ENCODE measurements around the gene UBL3. TPM values are rescaled to one million over a fixed set of nuclear protein-coding genes. Genes with fewer than 3 reads are reported as not detected.

The UBL3 gene
- total RNA-seq, 1 donor from 2014 or later = 25.6 TPM

- no peak for DNase-seq (ENCODE audit: low spot score)
These were observed 39.5 kb downstream of the UBL3 start for GRCh38 chr13:29810898-29811297.

GRCh38 chr13:29810145-29810742 lies 40.2 kb downstream of the UBL3 start:
- no peak for DNase-seq (ENCODE audit: low spot score)

- no peak for DNase-seq (ENCODE audit: low spot score)
These were observed 42.2 kb downstream of the UBL3 start for GRCh38 chr13:29808264-29808663.

- no peak for DNase-seq (ENCODE audit: low spot score)
These were observed 44.1 kb downstream of the UBL3 start for GRCh38 chr13:29805994-29806979.

DNA sequence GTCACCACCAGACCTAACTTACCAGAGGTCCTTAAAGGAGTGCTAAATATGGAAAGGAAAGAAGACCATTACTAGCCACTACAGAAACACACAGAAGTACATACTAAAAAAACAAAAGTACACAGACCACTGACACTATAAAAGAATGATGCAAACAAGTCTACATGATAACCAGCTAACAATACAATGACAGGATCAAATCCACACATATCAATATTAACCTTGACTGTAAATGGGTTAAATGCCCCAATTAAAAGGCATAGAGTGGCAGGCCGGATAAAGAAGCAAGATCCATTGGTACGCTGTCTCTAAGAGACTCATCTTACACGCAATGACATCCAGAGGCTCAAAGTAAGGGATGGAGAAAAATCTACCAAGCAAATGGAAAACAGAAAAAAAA lies 47.2 kb downstream of the UBL3 start:
- DNase-seq (ENCODE audit: low spot score) = no peak

DNA sequence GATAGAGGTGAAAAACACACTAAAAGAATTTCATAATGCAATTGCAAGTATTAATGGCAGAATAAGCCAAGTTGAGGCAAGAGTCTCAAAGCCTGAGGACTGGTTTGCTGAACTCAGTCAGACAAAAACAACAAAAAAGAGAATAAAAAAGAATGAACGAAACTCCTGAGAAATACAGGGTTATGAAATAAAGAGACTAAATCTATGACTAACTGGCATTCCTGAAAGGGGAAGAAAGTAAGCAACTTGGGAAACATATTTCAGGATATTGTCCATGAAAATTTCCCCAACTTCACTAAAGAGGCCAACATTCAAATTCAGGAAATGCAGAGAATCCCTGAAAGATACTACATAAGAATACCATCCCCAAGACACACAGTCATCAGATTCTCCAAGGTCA lies 47.8 kb downstream of the UBL3 start:
- no peak for DNase-seq (ENCODE audit: low spot score)

DNA sequence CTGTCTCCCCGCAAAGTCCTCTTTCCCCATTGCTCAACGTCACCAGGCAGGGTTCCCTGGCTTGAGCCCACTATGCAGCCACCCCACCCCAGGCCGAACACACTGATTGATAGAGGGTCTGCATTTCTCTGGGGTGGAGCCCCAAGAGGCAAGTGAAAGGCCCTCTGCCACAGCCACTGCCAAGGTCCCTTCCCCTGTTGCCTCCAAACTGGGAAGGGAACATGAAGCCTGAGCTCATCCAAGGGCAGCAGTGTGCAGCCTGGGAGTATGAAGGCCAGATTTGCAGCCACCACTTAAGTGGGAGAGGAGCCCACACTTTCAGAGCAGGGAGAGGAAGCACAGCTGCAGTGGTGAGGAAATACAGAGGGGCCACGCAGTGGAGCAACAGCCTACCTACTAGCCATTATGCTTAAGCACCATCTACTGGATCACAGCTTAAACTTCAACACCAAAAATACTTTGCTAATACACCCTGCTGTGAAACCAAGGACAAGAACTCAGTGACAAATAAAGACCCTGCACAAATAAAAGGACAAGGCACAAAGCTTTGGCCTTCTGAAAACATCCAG lies 48.6 kb downstream of the UBL3 start:
- DNase-seq (ENCODE audit: low spot score) = no peak

DNA sequence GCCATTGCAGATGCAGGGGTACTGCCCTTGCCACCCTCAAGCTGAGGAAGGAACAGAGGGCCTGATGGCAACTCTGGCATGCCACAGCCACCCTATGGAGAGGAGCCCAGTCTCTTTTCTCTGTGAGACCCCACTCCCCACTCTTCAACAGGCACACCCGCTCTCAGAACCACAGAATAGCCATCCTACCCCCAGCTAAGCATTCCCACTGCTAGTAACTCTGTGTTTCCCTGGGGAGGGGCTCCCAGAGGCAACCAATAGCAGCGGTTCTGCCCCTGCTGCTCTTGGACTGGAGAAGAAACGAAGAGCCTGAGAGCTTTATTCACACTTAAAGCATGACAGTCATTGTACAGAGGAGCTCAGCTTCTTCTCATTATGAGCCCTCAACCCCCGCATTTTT lies 49.3 kb downstream of the UBL3 start:
- no peak for DNase-seq (ENCODE audit: low spot score)

- DNase-seq (ENCODE audit: low spot score) = no peak
These were observed 49.7 kb downstream of the UBL3 start for GRCh38 chr13:29800687-29801086.

DNA sequence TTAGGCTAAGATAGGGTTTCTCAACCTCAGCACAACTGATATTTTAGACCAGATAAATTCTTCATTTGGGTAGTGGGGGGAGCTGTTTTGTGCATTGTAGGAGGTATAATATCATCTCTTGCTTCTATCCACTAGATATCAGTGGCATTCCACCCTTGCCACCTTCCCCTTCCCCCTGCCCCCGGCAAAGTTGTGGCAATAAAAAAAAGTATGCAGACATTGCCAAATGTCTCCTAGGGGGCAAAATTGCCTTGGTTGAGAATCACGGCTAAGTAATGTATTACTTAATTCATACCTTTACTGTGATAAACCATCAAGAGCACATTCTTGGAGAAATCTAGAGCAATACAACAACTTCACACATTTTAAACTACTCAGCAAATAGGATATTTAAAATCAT lies 51.4 kb downstream of the UBL3 start:
- DNase-seq (ENCODE audit: low spot score) = no peak

- no peak for DNase-seq (ENCODE audit: low spot score)
These were observed 58.2 kb downstream of the UBL3 start for GRCh38 chr13:29791997-29792780.

DNA sequence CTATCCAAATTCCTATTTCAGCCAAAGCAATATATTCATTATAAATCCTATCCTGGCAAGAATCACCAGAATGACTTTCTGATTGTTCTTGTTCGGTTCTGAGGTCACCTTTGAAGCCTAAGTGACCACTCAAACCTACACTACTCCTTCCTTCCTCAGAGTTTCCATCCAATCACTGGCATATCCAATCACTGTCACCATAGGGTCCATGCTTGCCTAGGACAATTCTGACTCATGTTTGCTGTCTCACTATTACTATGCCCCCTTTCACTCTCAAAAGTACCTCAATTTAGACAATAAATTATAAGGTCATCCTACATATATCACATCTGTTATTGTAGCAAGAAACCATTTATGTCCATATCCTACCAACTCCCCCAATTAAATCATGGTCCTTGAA lies 58.9 kb downstream of the UBL3 start:
- DNase-seq (ENCODE audit: low spot score) = no peak

- DNase-seq (ENCODE audit: low spot score) = no peak
These were observed 63.7 kb downstream of the UBL3 start for GRCh38 chr13:29786698-29787097.

- DNase-seq (ENCODE audit: low spot score) = no peak
These were observed 64.4 kb downstream of the UBL3 start for GRCh38 chr13:29785978-29786377.

DNA sequence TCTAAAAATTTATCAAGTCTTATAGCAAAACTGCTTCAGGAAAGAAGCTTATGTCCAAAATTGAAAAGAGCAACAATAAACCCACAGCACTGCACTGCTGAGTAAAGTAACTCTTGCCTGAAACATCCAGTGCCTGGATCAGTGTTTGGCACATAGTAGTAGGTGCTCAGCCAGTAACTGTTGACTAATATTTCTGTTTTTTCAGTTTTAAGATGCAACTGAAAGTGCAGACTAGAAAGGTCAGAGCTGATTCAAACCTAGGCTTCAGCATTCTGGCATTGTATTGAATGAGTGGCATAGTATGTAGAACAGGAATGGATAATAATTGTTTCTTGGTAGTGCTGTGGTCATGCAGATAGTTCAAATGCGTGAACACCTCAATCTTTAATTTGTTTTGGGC lies 67.6 kb downstream of the UBL3 start:
- DNase-seq (ENCODE audit: low spot score) = no peak

DNA sequence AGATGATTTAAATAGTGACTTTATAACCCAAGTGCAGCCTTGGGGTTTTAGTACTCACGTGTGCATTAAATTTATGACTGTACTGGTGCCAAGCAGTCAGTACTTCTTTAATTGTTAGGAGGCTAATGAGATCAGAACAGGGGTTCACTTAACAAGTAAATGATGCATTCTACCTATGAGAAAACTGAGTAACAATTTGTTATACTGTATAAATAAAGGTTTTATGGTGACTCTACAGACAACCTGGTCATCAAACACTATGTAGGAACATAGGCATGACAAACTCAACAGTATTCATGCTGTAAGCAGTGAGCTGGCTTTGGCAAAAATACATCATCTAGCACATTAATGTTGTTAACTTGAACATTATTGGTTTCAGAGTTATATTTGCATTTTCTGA lies 75.6 kb downstream of the UBL3 start:
- no peak for DNase-seq (ENCODE audit: low spot score)

DNA sequence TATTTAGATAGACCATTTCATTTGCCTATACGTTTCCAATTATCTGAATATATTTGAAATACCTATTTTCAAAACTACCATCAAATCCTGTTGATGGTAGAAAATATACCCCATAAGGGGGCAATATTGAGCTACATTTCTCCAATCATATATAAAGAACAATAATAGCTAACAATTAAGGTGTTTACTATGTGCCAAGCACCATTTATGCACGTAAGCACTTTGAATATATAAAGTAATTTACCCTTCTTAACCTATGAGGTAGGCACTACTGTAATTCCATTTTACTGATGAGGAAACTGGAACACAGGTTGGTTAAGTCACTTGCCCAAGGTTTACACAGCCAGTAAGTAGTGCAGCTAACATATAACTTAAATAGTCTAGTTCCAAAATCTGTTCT lies 79.2 kb downstream of the UBL3 start:
- no peak for DNase-seq (ENCODE audit: low spot score)

DNA sequence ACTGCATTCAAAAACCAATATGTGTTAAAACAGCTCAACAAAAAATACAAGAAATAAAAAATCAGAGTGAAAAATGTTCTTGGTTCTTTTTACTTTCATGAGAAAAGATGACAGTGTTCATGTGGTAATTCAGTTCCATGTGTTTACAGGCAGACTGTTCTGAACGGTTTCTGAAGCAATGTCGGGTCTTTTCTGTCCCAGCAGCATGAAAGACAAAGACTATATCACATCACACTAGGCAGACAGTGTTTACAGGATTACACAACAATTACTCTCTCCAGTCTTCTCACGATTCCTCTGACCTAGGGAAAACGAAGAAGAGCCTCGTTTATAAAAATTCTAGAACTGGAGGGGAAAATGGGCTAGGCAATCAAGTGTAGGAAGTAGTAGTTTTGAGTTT lies 83.4 kb downstream of the UBL3 start:
- DNase-seq (ENCODE audit: low spot score) = no peak

- DNase-seq (ENCODE audit: low spot score) = no peak
These were observed 86.8 kb downstream of the UBL3 start for GRCh38 chr13:29763436-29764180.

DNA sequence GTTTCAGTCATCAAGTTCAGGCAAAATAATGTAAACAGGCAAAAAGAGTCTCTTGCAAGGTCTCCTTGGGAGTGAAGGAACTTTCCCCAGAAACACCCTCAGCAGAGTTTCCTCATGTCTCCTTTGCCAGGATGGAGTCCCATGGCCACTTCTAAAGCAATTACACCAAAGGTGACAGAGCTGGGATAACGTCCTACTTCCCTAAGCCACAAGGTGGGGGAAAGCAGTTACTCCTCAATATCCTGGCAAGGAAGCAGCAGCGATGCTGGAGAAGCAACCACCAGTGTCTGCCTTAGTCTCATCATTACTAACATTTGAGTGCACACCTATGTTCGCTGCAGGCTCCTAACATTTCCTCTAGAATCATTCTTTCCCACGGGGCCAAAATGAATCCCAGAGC lies 88.6 kb downstream of the UBL3 start:
- no peak for DNase-seq (ENCODE audit: low spot score)

GRCh38 chr13:29761160-29761559 lies 89.3 kb downstream of the UBL3 start:
- DNase-seq (ENCODE audit: low spot score) = no peak

Measured in mesenteric fat pad (tissue), 1 donor.